LNCaP clone FGC (cell line): Measurements from ENCODE around the gene KIF21B.

Experiments used
- DNase-seq: peaks from one replicate; pipeline ENCODE4 v3.0.0-alpha.2; 2011; ENCODE audit warnings: low read depth
- H3K4me3 ChIP-seq: 2 replicates; pipeline ENCODE4 v1.5.1; 2011; ENCODE audit warnings: mild to moderate bottlenecking, low read depth, low read length, control low read depth
- CTCF ChIP-seq: IDR thresholded peaks from 2 replicates; pipeline ENCODE4 v1.5.1; 2012; ENCODE audit warnings: mild to moderate bottlenecking; ENCODE audit not compliant: control insufficient read depth, insufficient read depth; ENCODE audit errors: extremely low read depth

The KIF21B gene

GRCh38 chr1:200921571-200922110 is 101.9 kb downstream of the KIF21B start:
- H3K4me3 ChIP-seq, result no peak overlapping the region
- TF ChIP-seq CTCF, result no peak
- no peak for DNase-seq
